CD14-positive monocyte (primary cell): ENCODE results near the gene KRT17. TPM values are rescaled to one million over a fixed set of nuclear protein-coding genes. Genes with fewer than 3 reads are reported as not detected.

ENCODE experiments used
- DNase-seq, 3 donors: peaks; one replicate each; pipeline ENCODE4 v3.0.0-alpha.2; 2011 to 2022
- H2AFZ ChIP-seq: 2 replicates; pipeline ENCODE4 v1.6.0; 2012; ENCODE audit warnings: mild to moderate bottlenecking, low read depth, low read length, inconsistent platforms; ENCODE audit not compliant: insufficient read depth, poor library complexity, severe bottlenecking
- H3K27ac ChIP-seq, 2 donors: 1 replicate in 1 of 2; 2 replicates in 1 of 2; pipeline ENCODE4 v1.5.1; 2012 to 2013; ENCODE audit warnings: low read length in 2 of 2, control low read depth in 1 of 2, inconsistent platforms in 1 of 2, low read depth in 1 of 2, mild to moderate bottlenecking in 1 of 2
- H3K27me3 ChIP-seq, 2 donors: one replicate each; pipeline versions ENCODE4 v1.6.0 to v1.6.1; 2011 to 2013; ENCODE audit warnings: low read length in 2 of 2; ENCODE audit not compliant: control insufficient read depth in 2 of 2, insufficient read depth in 2 of 2
- H3K36me3 ChIP-seq, 2 donors: replicated peaks in 1 of 2; 1 replicate in 1 of 2; 2 replicates in 1 of 2; pipeline versions ENCODE4 v1.5.1 to v1.6.1; 2012 to 2013; ENCODE audit warnings: low read length in 2 of 2, control low read depth in 1 of 2, inconsistent platforms in 1 of 2, mild to moderate bottlenecking in 1 of 2; ENCODE audit not compliant: insufficient read depth in 2 of 2, control insufficient read depth in 1 of 2
- H3K4me1 ChIP-seq, 2 donors: 1 replicate in 1 of 2; 2 replicates in 1 of 2; pipeline versions ENCODE4 v1.5.1 to v1.6.1; 2012 to 2013; ENCODE audit warnings: low read length in 2 of 2, control low read depth in 1 of 2, inconsistent platforms in 1 of 2, mild to moderate bottlenecking in 1 of 2, moderate library complexity in 1 of 2; ENCODE audit not compliant: insufficient read depth in 2 of 2, control insufficient read depth in 1 of 2
- H3K4me2 ChIP-seq: replicated peaks from 2 replicates; pipeline ENCODE3; 2012; ENCODE audit warnings: low read length, moderate library complexity, mild to moderate bottlenecking; ENCODE audit not compliant: poor library complexity, severe bottlenecking; ENCODE audit errors: extremely low read depth
- H3K4me3 ChIP-seq, 3 experiments: fragments of 200-600 bp in 1 of 3; sonication (generic) in 1 of 3; replicated peaks in 1 of 3; 1 replicate in 2 of 3; 2 replicates in 1 of 3; pipeline ENCODE4 v1.5.1; 2011 to 2013; ENCODE audit warnings: low read length in 3 of 3, mild to moderate bottlenecking in 3 of 3, control low read depth in 2 of 3, low read depth in 2 of 3, inconsistent platforms in 1 of 3, moderate library complexity in 1 of 3
- H3K79me2 ChIP-seq: 2 replicates; pipeline ENCODE4 v1.6.0; 2012; ENCODE audit warnings: mild to moderate bottlenecking, control low read depth, inconsistent platforms, low read length, moderate library complexity; ENCODE audit not compliant: insufficient read depth
- H3K9ac ChIP-seq: 2 replicates; pipeline ENCODE4 v1.6.0; 2017; ENCODE audit warnings: low read length, mild to moderate bottlenecking; ENCODE audit not compliant: insufficient read depth, poor library complexity, severe bottlenecking
- H3K9me3 ChIP-seq, 2 donors: replicated peaks in 1 of 2; 1 replicate in 1 of 2; 2 replicates in 1 of 2; pipeline versions ENCODE4 v1.5.1 to v1.6.1; 2012 to 2013; ENCODE audit warnings: low read length in 2 of 2, control low read depth in 1 of 2; ENCODE audit not compliant: control insufficient read depth in 1 of 2, insufficient read depth in 1 of 2
- H4K20me1 ChIP-seq: 2 replicates; pipeline ENCODE4 v1.6.0; 2012; ENCODE audit warnings: mild to moderate bottlenecking, low read length, control low read depth, moderate library complexity; ENCODE audit not compliant: insufficient read depth
- H3K27ac Mint-ChIP-seq, 7 donors: one replicate each; pipeline ENCODE4 v1.8.0; 2020; ENCODE audit warnings: mild to moderate bottlenecking in 7 of 7, mixed read lengths in 7 of 7, moderate library complexity in 6 of 7, inconsistent platforms in 2 of 7
- H3K27me3 Mint-ChIP-seq, 3 donors: one replicate each; pipeline ENCODE4 v1.8.0; 2021 to 2022; ENCODE audit warnings: low read depth in 3 of 3, mild to moderate bottlenecking in 3 of 3, mixed read lengths in 3 of 3, moderate library complexity in 3 of 3, inconsistent platforms in 1 of 3
- H3K36me3 Mint-ChIP-seq, 2 donors: one replicate each; pipeline ENCODE4 v1.8.0; 2020; ENCODE audit warnings: mixed read lengths in 2 of 2, inconsistent platforms in 1 of 2, mild to moderate bottlenecking in 1 of 2
- H3K4me1 Mint-ChIP-seq: one replicate; pipeline ENCODE4 v1.8.0; 2020; ENCODE audit warnings: mild to moderate bottlenecking, mixed read lengths
- H3K4me3 Mint-ChIP-seq, 2 donors: one replicate each; pipeline ENCODE4 v1.8.0; 2020; ENCODE audit warnings: mild to moderate bottlenecking in 2 of 2, mixed read lengths in 2 of 2, moderate library complexity in 1 of 2
- H3K9me3 Mint-ChIP-seq, 7 donors: one replicate each; pipeline ENCODE4 v1.8.0; 2020 to 2022; ENCODE audit warnings: mixed read lengths in 7 of 7, mild to moderate bottlenecking in 6 of 7, moderate library complexity in 6 of 7, inconsistent platforms in 2 of 7
- CTCF ChIP-seq: fragments of 200-600 bp; IDR thresholded peaks from one replicate; pipeline ENCODE4 v1.8.0; 2022; ENCODE audit warnings: antibody characterized with exemption, mild to moderate bottlenecking
- WGBS: methylation state at CpG from one replicate; pipeline ENCODE4 v1.1.5; 2013; ENCODE audit warnings: missing lambda C conversion rate; ENCODE audit not compliant: insufficient coverage; 5-methylcytosine and 5-hydroxymethylcytosine counted together
- intact Hi-C, 2 donors: fragments of 100-400 bp; cut with micrococcal nuclease; formaldehyde crosslinking; loops; one replicate each; pipeline versions ENCODE4 v1.15.0 to v1.15.1; 2023
- polyA plus RNA-seq, 3 donors: library from polyadenylated mRNA; depleted of rRNA in 1 of 3; unstranded in 2 of 3; stranded (reverse) in 1 of 3; fragments of 300-500 nt in 2 of 3; fragments of >200 nt in 1 of 3; fragmentation: Illumina TruSeq in 2 of 3; gene quantifications; 1 replicate in 2 of 3; 2 replicates in 1 of 3; pipeline ENCODE4 v1.2.3, GENCODE V29; 2012 to 2021

The KRT17 gene
- polyA plus RNA-seq, 3 donors = 0.49 TPM; not detected in 2

- H3K4me3 ChIP-seq = no peak overlapping the region
- no peaks in the 10 kb centered on the region for H4K20me1 ChIP-seq
- peaks cover under 1 to 1% of the 10 kb centered on the region in 2 donors for H3K4me1 ChIP-seq
- H3K27me3 ChIP-seq = no peaks in the 10 kb centered on the region
- H3K36me3 ChIP-seq = no peaks in the 10 kb centered on the region
- H3K4me2 ChIP-seq = no peak overlapping the region
- no peak overlapping the region for H3K27ac ChIP-seq
- no peak for TF ChIP-seq CTCF
- Mint-ChIP-seq H3K27ac (peak overlapping the region in 1 of 7 donors; percentile 62), H3K27me3 (peaks cover 1 to 8% (median 4%) of the 10 kb centered on the region in 3 donors), H3K4me3 (no peak overlapping the region), H3K9me3 (no peaks in the 10 kb centered on the region), H3K36me3 (no peaks in the 10 kb centered on the region), H3K4me1 (no peaks in the 10 kb centered on the region)
- no peaks in the 10 kb centered on the region for H3K9me3 ChIP-seq
- no peak overlapping the region for H3K9ac ChIP-seq
- WGBS = 87% methylated on average over 10 of the region's 20 CpGs
- H3K79me2 ChIP-seq = no peaks in the 10 kb centered on the region
- DNase-seq = no peak
- intact Hi-C loops = no loop called here
- no peak overlapping the region for H2AFZ ChIP-seq
Observed at GRCh38 chr17:41619036-41619926, 5.1 kb downstream of the KRT17 start.

- Mint-ChIP-seq H3K4me3 (no peak overlapping the region), H3K36me3 (no peaks in the 10 kb centered on the region), H3K27me3 (peaks cover 1 to 8% (median 4%) of the 10 kb centered on the region in 3 donors), H3K27ac (peak overlapping the region in 1 of 7 donors; percentile 62), H3K4me1 (no peaks in the 10 kb centered on the region), H3K9me3 (no peaks in the 10 kb centered on the region)
- no peak for TF ChIP-seq CTCF
- no peaks in the 10 kb centered on the region for H3K4me1 ChIP-seq
- 82% methylated on average over 8 of the region's 13 CpGs for WGBS
- no peak overlapping the region for H3K9ac ChIP-seq
- H3K9me3 ChIP-seq = no peaks in the 10 kb centered on the region
- no peaks in the 10 kb centered on the region for H3K36me3 ChIP-seq
- no peak overlapping the region for H2AFZ ChIP-seq
- H3K4me2 ChIP-seq = no peak overlapping the region
- H3K27ac ChIP-seq = no peak overlapping the region
- no peaks in the 10 kb centered on the region for H3K27me3 ChIP-seq
- DNase-seq = no peak
- no peak overlapping the region for H3K4me3 ChIP-seq
- no peaks in the 10 kb centered on the region for H3K79me2 ChIP-seq
- no peaks in the 10 kb centered on the region for H4K20me1 ChIP-seq
- intact Hi-C loops = no loop called here
Observed at GRCh38 chr17:41618341-41619035, 5.9 kb downstream of the KRT17 start.
